CD4-positive, alpha-beta T cell treated with Interleukin-2 at 100 ng/mL for 4 hours (primary cell): ENCODE results near the gene STK11.

Experiments used
- DNase-seq: peaks from one replicate; pipeline ENCODE4 v3.0.0-alpha.2; 2020; ENCODE audit warnings: low spot score

STK11 gene

DNA sequence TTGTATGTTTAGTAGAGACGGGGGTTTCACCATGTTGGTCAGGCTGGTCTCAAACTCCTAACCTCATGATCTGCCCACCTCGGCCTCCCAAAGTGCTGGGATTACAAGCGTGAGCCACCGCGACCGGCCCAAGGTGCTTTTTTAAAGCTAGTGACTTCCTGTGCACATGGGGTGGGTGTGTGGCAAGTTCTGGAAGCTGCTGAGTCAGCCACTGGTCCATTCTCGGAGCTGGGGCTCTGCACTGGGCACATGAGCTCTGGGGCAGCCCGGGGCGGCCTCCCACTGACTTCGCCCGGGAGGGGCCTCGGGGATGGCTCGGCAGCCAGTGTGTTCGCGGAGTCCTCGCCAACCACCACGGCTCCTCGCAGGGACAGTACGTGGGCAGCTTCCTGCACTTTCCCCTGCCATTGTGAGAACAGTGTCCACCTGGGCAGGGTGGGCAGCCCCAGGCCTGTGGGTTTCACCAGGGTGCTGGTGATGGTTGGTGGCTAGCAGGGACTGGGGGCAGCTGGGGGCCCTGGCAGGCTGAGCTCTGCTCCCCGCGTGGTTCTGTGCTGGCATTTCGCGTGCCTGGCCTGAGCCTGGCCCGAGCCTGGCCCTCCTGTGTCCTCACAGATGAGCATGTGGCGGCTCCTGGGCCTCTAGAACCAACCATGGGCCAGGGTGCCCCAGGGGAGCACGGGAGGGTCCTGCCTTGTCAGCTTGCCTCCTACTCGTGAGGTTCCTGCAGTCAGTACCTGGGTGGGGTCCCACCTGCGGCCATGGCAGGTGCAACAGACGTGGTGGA lies 20.1 kb downstream of the STK11 start:
- DNase-seq, result no peak

DNA sequence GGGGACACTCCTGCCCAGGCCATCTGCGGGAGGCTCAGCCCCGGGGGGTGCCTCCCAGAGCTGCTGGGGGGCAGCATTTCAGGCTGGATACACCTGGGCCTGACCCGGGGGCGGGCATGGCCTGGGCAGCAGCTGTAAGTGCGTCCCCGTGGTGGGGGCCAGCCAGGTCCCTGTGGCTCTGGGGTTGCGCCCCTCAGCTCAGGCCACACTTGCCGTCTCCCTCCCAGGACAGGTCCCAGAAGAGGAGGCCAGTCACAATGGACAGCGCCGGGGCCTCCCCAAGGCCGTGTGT lies 20.6 kb downstream of the STK11 start:
- DNase-seq, result no peak

GRCh38 chr19:1226522-1227303 lies 21.1 kb downstream of the STK11 start:
- DNase-seq, result no peak

DNA sequence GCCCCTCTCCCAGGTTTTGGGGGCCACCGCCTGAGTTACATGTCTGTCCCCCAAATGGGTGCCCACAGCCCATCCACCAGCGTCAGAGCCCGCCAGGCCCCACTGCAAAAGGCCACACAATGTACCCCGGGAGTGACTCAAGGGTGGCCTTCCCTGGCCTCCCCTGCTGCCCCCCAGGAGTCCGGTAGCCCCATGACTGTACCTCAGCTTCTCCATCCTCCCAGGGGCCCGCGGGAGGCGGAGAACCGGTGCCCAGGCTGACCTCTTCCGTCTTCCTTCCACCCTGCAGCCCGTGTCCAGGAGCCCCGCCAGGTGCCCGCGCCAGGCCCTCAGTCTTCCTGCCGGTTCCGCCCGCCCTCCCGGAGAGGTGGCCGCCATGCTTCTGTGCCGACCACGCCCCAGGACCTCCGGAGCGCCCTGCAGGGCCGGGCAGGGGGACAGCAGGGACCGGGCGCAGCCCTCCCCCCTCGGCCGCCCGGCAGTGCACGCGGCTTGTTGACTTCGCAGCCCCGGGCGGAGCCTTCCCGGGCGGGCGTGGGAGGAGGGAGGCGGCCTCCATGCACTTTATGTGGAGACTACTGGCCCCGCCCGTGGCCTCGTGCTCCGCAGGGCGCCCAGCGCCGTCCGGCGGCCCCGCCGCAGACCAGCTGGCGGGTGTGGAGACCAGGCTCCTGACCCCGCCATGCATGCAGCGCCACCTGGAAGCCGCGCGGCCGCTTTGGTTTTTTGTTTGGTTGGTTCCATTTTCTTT lies 21.9 kb downstream of the STK11 start:
- DNase-seq, result no peak

DNA sequence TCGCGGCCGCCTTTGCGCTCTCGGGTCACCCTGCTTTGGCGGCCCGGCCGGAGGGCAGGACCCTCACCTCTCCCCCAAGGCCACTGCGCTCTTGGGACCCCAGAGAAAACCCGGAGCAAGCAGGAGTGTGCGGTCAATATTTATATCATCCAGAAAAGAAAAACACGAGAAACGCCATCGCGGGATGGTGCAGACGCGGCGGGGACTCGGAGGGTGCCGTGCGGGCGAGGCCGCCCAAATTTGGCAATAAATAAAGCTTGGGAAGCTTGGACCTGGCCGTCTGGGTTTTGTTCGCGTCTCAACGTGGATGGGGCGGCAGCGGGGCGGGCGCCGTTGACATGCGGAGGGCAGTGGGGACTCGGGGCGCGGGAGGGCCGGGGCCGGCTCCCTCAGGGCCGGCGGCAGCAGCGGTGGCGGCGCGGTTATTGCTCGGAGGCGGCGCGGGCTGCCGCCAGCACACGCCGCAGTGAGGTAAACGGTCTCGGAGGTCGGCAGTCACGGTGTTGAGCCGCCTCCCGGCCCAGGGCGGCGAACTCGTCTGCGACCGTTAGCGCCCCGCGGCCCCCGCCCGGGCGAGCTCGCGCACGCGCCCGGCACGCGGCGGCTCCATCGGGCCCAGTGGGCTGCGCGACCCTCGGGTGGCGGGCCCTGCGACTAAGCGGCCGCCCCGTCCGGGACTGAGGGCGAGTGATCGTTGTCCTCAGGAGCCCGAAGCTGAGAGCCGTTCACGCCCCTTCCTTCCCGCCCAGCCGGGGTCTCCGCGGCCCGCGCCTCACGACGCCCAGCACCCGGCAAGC lies 22.8 kb downstream of the STK11 start:
- no peak for DNase-seq

GRCh38 chr19:1229056-1229923 lies 23.7 kb downstream of the STK11 start:
- no peak for DNase-seq

DNA sequence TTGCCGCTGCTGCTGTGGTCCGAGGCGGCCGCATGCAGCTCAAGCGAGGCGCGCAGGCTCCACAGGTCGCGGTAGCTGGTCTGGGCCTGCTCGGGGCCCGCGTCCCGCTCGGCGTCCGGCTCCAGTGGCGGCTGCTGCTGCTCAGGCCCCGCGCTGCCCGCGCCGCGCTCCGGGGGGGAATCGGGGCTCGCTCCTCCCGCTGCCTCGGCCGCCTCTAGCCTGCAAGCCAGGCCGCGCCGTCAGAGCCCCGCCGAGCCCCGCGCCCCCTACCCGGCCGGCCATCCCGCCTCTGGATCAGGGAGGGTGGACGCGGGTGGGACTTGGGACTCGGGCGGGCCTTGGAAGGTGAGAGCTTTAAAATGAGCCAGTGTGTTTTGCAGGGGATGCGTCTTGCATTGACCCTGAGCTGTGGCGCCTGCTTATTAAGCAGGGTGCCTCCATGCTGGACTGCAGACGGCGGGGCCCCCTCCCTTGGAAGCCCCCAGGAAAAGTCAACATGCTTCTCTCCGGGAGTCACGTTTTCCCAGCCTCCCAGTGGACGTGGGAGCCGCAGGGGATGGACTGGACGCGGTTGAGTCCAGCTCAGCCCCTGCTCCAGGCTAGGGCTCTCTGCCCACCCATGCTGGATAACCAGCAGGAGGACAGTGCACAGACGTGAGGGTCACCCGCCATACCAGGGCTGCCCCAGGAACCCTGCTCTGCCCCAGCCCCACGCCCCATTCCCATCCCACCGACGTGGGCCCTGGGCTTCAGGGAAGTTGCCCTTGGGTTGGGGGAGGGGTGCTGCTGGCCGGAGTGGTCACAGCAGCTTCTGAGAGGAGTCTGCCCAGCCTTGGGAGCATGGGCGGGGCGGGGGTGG lies 24.6 kb downstream of the STK11 start:
- no peak for DNase-seq

DNA sequence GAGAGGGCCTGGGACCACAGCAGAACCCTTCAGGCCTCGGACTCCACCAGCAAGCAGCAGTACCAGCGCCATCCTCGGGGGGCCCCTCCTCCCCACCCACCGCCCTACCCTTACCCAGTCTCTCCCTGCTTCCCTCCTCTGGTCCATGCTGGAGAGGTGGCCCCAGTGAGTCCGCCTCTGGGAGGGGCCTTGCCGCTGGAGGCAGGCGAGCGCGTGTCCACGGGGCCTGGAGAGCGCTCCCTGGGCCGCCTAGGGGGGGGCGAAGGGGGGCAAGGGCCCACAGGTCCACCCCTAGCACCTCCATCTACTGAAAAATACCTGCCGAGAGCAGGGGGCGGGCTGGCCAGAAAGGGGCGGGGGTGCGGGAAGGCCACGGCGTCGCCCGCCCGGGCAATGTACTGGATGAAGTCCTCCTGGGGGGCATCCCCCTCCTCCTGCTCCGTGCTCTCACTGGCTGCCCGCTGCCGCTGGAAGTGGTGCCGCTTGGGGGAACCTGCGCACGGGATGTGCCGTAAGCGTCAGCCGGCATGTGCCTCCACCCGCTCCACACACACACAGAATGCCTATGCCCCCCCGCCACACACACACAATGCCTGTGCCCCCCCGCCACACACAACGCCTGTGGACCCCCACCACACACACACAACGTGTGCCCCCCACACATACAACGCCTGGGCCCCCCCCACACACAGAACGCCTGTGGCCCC lies 25.4 kb downstream of the STK11 start:
- DNase-seq, result no peak

- DNase-seq, result no peak
Observed at GRCh38 chr19:1231729-1232637, 26.4 kb downstream of the STK11 start.

DNA sequence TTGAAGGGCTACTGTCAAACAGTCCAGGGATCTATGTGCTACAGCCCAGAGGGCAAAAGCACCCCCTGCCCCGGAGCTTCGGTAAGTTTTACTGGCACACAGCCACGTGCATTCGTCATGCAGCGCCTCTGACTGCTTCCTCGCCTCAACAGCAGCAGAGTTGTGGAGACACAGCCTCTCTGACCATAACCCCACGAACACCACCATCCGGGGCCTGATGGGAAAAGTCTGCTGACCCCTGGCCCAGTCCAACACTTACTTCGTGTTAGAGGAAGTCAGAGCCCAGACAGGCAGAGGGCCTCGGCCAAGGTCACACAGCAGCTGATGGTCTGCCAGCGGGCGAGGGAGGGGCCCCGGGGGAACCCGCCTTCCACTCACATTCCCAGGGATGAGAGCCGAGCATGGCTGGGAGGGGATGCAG lies 27.1 kb downstream of the STK11 start:
- no peak for DNase-seq

DNA sequence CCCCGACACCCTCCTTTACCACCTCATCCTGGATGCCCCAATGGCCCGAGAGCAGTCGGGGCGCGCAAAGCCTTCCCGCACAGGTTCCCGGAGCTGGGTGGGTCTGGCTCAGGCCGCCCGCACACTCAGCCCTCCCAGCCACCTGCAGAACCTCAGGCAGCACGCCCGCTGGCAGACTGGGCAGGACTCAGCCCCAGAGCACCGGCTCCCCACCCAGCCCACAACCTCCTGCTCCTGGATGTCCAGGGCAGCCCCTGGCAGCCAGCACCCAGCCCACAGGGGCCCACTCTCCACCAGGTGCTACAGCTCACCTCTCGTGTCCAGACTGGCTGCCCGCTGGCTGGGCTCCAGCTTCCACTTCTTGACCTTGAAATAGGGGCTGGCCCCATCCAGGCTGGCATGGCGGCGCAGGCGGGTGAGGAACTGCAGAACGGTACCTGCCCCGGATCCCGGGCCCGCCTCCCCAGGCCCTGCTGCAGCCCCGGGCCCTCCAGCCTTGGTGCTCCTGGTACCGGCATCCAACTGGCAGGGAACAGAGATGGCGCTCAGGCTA lies 27.6 kb downstream of the STK11 start:
- DNase-seq, result no peak

GRCh38 chr19:1234051-1234954 lies 28.7 kb downstream of the STK11 start:
- DNase-seq, result no peak

GRCh38 chr19:1234955-1235380 lies 29.4 kb downstream of the STK11 start:
- DNase-seq, result no peak

GRCh38 chr19:1235625-1236538 lies 30.3 kb downstream of the STK11 start:
- no peak for DNase-seq

DNA sequence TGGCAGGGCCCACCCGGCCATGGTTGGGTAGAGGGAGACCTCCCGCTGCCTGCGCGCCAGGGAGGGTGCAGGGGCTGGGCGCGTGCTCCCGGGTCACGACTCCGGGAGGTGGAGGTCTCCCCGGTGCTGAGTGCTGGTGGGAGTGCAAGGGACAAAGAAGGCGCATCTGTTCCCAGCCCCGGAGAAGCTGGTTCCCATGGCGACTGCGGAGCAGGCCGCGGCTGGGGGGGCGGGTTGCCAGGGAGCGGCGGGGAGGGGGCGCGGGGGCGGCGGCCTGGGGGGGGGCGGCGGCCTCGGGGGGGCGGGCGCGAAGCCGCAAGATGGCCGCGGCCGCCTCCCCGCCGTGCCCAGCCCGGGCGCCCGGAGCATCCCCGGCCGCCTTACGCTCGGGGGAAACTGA lies 31.0 kb downstream of the STK11 start:
- no peak for DNase-seq
